ENCODE data around the gene FAM50B. TPM values are rescaled to one million over a fixed set of nuclear protein-coding genes. Genes with fewer than 3 reads are reported as not detected.

FAM50B gene
- total and polyA plus RNA-seq, 2 of the 4 experiments (the other 2 are of a cell fraction): 4.1 to 7.4 TPM

- DNase-seq (no peak), ATAC-seq (ENCODE audit: low read depth) (no peak)
- Histone ChIP-seq H3K27me3 (ENCODE audit: control insufficient read depth, insufficient read depth, low read length) (peaks cover 3% of the 10 kb centered on the region; the same call in 1 of the 2 replicates), H3K4me3 (ENCODE audit: insufficient read depth, low read depth, low read length) (no peak overlapping the region), H3K14ac (replicated peaks; ENCODE audit: low read depth, low read length) (no peak overlapping the region), H2AFZ (replicated peaks; ENCODE audit: low read length, poor library complexity) (no peak overlapping the region), H2AK5ac (ENCODE audit: low read depth, low read length) (no peak overlapping the region), H3K56ac (ENCODE audit: extremely low read depth, insufficient read depth, low read length) (no peak overlapping the region), H3K23ac (ENCODE audit: low read depth, low read length) (no peak overlapping the region), H4K91ac (ENCODE audit: insufficient read depth, low read depth, low read length) (no peak overlapping the region), H3K9me1 (ENCODE audit: insufficient read depth, low read length) (no peaks in the 10 kb centered on the region), H3K4me2 (ENCODE audit: low read depth, low read length) (no peak overlapping the region), H2AK9ac (replicated peaks; ENCODE audit: low read depth, low read length, poor library complexity) (no peak overlapping the region), H3K9me3 (ENCODE audit: control insufficient read depth, insufficient read depth, low read length) (no peaks in the 10 kb centered on the region), H2BK15ac (ENCODE audit: low read depth, low read length) (no peak overlapping the region), H3K4me1 (ENCODE audit: control insufficient read depth, insufficient read depth, low read length) (no peaks in the 10 kb centered on the region), H2BK20ac (ENCODE audit: low read depth, low read length) (no peak overlapping the region), H2BK120ac (ENCODE audit: low read depth, low read length) (no peak overlapping the region), H2BK5ac (ENCODE audit: low read depth, low read length, poor library complexity, severe bottlenecking) (no peak overlapping the region), H4K20me1 (ENCODE audit: insufficient read depth, low read length) (no peaks in the 10 kb centered on the region), H3K79me1 (ENCODE audit: low read depth in 1 of 2, low read length in 2 of 2) (no peaks in the 10 kb centered on the region), H3K27ac (ENCODE audit: insufficient read depth, low read length) (no peak overlapping the region), H4K5ac (ENCODE audit: low read depth, low read length) (no peak overlapping the region), H3K9ac (ENCODE audit: low read depth, low read length) (no peak overlapping the region), H3K36me3 (ENCODE audit: control insufficient read depth, insufficient read depth, low read length) (no peaks in the 10 kb centered on the region), H3K18ac (ENCODE audit: low read depth, low read length) (no peak overlapping the region), H4K8ac (ENCODE audit: low read depth in 2 of 2, low read length in 2 of 2) (no peak overlapping the region), H3K4ac (ENCODE audit: low read depth, low read length) (no peak overlapping the region)
- CTCF ChIA-PET: no interaction called here
- BruUV-seq (replicated peaks): no TSS peak
- intact Hi-C loops (cut with micrococcal nuclease) (no loop called here), in situ Hi-C loops (cut with MboI; ENCODE audit: low sequenced_read_pairs) (no loop called here), dilution Hi-C loops (cut with HindIII; ENCODE audit: low sequenced_read_pairs, unreplicated experiment) (no loop called here)
- POLR2A ChIA-PET (ENCODE audit: unreplicated experiment): no interaction called here
- no CpG with 5 or more reads among the region's 5 CpGs for WGBS, 2 experiments (ENCODE audit: extremely low coverage in 2 of 2, insufficient read length in 1 of 2)
- TF ChIP-seq CHD1 (IDR thresholded peaks at IDR 0.05; ENCODE audit: low read depth, low read length) (no peak), FOS (IDR thresholded peaks at IDR 0.05; ENCODE audit: low read depth, low read length) (no peak), CTCF (conservative IDR thresholded peaks at IDR 0.05; ENCODE audit: low read depth, low read length) (no peak)
Measured at GRCh38 chr6:3895805-3896204, 46.6 kb downstream of the FAM50B start.

All from IMR-90 (cell line).